H1 (cell line): ENCODE measurements around the gene MECP2. TPM values are rescaled to one million over a fixed set of nuclear protein-coding genes. Genes with fewer than 3 reads are reported as not detected.

ENCODE experiments used
- KDM1A ChIP-seq: fragments of 200-600, 300-600 bp; sonication (generic); IDR thresholded peaks from 2 replicates; pipeline ENCODE4 v1.7.1; 2016; ENCODE audit warnings: mild to moderate bottlenecking, low read length, borderline replicate concordance
- KDM5A ChIP-seq: fragments of 200-600 bp; IDR thresholded peaks from 2 replicates; pipeline ENCODE4 v1.7.1; 2012; ENCODE audit warnings: mild to moderate bottlenecking, low read length, inconsistent platforms, mixed read lengths
- MAFK ChIP-seq: IDR thresholded peaks from 2 replicates; pipeline ENCODE4 v1.6.1; 2012; ENCODE audit warnings: low read depth, mild to moderate bottlenecking, improper control_type of control experiment, low read length
- POLR2AphosphoS5 ChIP-seq: IDR thresholded peaks from 2 replicates; pipeline ENCODE4 v1.6.1; 2011; ENCODE audit warnings: low read depth, low read length
- SAP30 ChIP-seq: fragments of 300-600 bp; sonication (generic); IDR thresholded peaks from 2 replicates; pipeline ENCODE4 v1.7.1; 2012; ENCODE audit warnings: low read length, moderate library complexity, mild to moderate bottlenecking, inconsistent platforms; ENCODE audit not compliant: insufficient read depth, insufficient replicate concordance
- polyA plus RNA-seq, 7 experiments: library from polyadenylated mRNA; depleted of rRNA in 3 of 7; stranded (reverse) in 5 of 7; unstranded in 2 of 7; fragments of >200 nt in 5 of 7; fragments of 200-250 nt in 2 of 7; gene quantifications; 1 replicate in 5 of 7; 2 replicates in 1 of 7; 4 replicates in 1 of 7; pipeline versions ENCODE4 v1.2.1 to v1.2.3, GENCODE V29; 2011 to 2013; ENCODE audit warnings: missing spikeins in 2 of 7, mixed read lengths in 2 of 7
- total RNA-seq: library from RNA; stranded (reverse); fragmentation: NEBNext Ultra II Directional; extraction: Animal tissue kit (Norgen Biotek cat#: 25700); gene quantifications from 2 replicates; pipeline ENCODE4 v1.2.1, GENCODE V29; 2021
- TF ChIP-seq, protein P1 (sequence below): IDR thresholded peaks from 2 replicates; pipeline ENCODE4 v1.6.1; 2011; ENCODE audit warnings: low read depth, mild to moderate bottlenecking, low read length; ENCODE audit not compliant: insufficient read depth

Gene MECP2
- total and polyA plus RNA-seq, 2 of the 8 experiments (the other 6 are each of a cell fraction or from before 2014, with no cell fraction given) = 5.0 to 32.4 TPM

DNA sequence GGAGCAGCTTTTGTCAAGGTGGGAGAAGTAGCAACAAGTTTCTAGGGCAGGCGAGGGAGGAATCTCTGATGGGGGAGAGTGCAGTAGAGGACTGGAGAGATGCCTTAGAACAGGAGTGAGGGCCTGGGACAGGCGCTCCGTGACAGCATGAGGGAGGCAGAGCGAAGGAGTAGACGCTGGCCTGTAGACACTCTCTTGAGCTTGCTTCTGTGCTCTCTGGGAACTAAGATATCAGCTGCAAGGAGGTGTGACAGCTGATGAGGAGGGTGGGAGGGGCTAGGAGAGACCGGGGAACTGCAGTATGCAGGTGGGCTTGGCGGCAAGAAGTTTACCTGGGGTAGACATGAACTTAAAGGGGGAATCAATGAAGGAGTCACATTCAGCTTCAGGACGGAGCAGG, 35.7 kb downstream of the MECP2 start (continued):
- TF ChIP-seq SAP30 (no peak), MAFK (no peak), KDM5A (no peak), POLR2AphosphoS5 (no peak), KDM1A (no peak)
- TF ChIP-seq, protein P1, sequence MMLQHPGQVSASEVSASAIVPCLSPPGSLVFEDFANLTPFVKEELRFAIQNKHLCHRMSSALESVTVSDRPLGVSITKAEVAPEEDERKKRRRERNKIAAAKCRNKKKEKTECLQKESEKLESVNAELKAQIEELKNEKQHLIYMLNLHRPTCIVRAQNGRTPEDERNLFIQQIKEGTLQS = no peak
- TF ChIP-seq, all 59 proteins: peak for 0
